Spleen (tissue), 11 donors: ENCODE results near the gene CPT1A. TPM values are rescaled to one million over a fixed set of nuclear protein-coding genes. Genes with fewer than 3 reads are reported as not detected.

ENCODE experiments used
- DNase-seq: peaks from one replicate; pipeline ENCODE4 v3.0.0-alpha.2; 2020
- H3K27ac ChIP-seq, 8 donors: fragments of 200-600 bp; sonication (generic) in 7 of 8; 1 replicate in 4 of 8; 2 replicates in 4 of 8; pipeline versions ENCODE4 v1.5.0 to v1.8.0; 2016 to 2021; ENCODE audit warnings: inconsistent platforms in 4 of 8, mild to moderate bottlenecking in 4 of 8, moderate library complexity in 1 of 8
- H3K27me3 ChIP-seq, 7 donors: fragments of 200-600 bp; sonication (generic) in 6 of 7; replicated peaks in 1 of 7; 1 replicate in 4 of 7; 2 replicates in 3 of 7; pipeline versions ENCODE4 v1.5.0 to v1.8.0; 2016 to 2021; ENCODE audit warnings: inconsistent platforms in 3 of 7, mild to moderate bottlenecking in 1 of 7
- H3K36me3 ChIP-seq, 6 donors: fragments of 200-600 bp; sonication (generic) in 5 of 6; 1 replicate in 4 of 6; 2 replicates in 2 of 6; pipeline versions ENCODE4 v1.5.0 to v1.8.0; 2016 to 2021; ENCODE audit warnings: inconsistent platforms in 2 of 6
- H3K4me1 ChIP-seq, 6 donors: fragments of 200-600 bp; sonication (generic) in 5 of 6; 1 replicate in 3 of 6; 2 replicates in 3 of 6; pipeline versions ENCODE4 v1.5.0 to v1.8.0; 2016 to 2021; ENCODE audit warnings: inconsistent platforms in 3 of 6
- H3K4me3 ChIP-seq, 8 donors: fragments of 200-600 bp; sonication (generic) in 7 of 8; 1 replicate in 4 of 8; 2 replicates in 4 of 8; pipeline versions ENCODE4 v1.5.0 to v1.8.0; 2016 to 2021; ENCODE audit warnings: inconsistent platforms in 4 of 8, mild to moderate bottlenecking in 4 of 8, moderate library complexity in 2 of 8
- H3K9me3 ChIP-seq, 8 donors: fragments of 200-600 bp; sonication (generic) in 7 of 8; 1 replicate in 4 of 8; 2 replicates in 4 of 8; pipeline versions ENCODE4 v1.5.0 to v1.8.0; 2016 to 2021; ENCODE audit warnings: inconsistent platforms in 4 of 8
- POLR2A ChIP-seq, 3 donors: fragments of 450-650 bp; IDR thresholded peaks; one replicate each; pipeline ENCODE4 v1.5.1; 2017; ENCODE audit warnings: antibody characterized with exemption in 3 of 3, mild to moderate bottlenecking in 1 of 3
- POLR2AphosphoS5 ChIP-seq, 3 donors: sonication (generic); formaldehyde crosslinking; IDR thresholded peaks; one replicate each; pipeline ENCODE4 v1.5.1; 2017; ENCODE audit warnings: antibody characterized with exemption in 3 of 3
- WGBS, 5 donors: extraction: QIAGEN DNeasy Blood & Tissue Kit in 3 of 5; methylation state at CpG; one replicate each; pipeline versions ENCODE4 v1.1.5 to v1.1.7; 2013 to 2018; 5-methylcytosine and 5-hydroxymethylcytosine counted together
- intact Hi-C: fragments of 100-400 bp; cut with DNase I; formaldehyde crosslinking; loops from one replicate; pipeline ENCODE4 v1.15.0; 2023; ENCODE audit warnings: low total_unique reads
- polyA plus RNA-seq, 3 donors: library from polyadenylated mRNA; stranded (reverse); fragments of 200-250 nt; gene quantifications; one replicate each; pipeline ENCODE4 v1.2.1, GENCODE V29; 2013
- total RNA-seq, 7 donors: library from RNA; depleted of rRNA in 3 of 7; stranded (reverse); fragments of >200 nt in 3 of 7; fragmentation: NEBNext Ultra II Directional in 4 of 7; extraction: Animal tissue kit (Norgen Biotek cat#: 25700) in 4 of 7; gene quantifications; one replicate each; pipeline versions ENCODE4 v1.1.0 to v1.2.1, GENCODE V29; 2016 to 2021
- TF ChIP-seq, protein P1 (sequence below), 11 experiments: fragments of 200-600 bp in 7 of 11; fragments of 450-650 bp in 4 of 11; sonication (generic) in 4 of 11; IDR thresholded peaks in 8 of 11; conservative IDR thresholded peaks in 3 of 11; 1 replicate in 7 of 11; 2 replicates in 4 of 11; pipeline versions ENCODE4 v1.4.0 to v1.8.0; 2016 to 2021; ENCODE audit warnings: antibody characterized with exemption in 11 of 11, inconsistent platforms in 4 of 11, mild to moderate bottlenecking in 1 of 11
- donor health status: healthy with polysubstance abuse.
- donor health status: DM: no; HTN: no; CAD: no; lungs with moderate emphysema.
- donor health status: DM: no; HTN: no; CAD: no.
- donor health status: Bipolar disorder and iron deficiency.
- donor health status: healthy.
- donor health status: DM: no; HTN: no; CAD: no.
- donor health status: DM: yes; HTN: yes; CAD: no.

The CPT1A gene
- total and polyA plus RNA-seq, 10 donors: 6.7 to 118 (median 69.4) TPM

GRCh38 chr11:68842427-68843051, 823 bp upstream of the CPT1A start:
- intact Hi-C loops: no loop called here
- H3K4me1 ChIP-seq: peaks cover 27 to 68% (median 54%) of the 10 kb centered on the region in 6 donors
- H3K4me3 ChIP-seq: peak overlapping the region; percentile 81 to 98 (median 91)
- DNase-seq: peak; percentile 84
- no peaks in the 10 kb centered on the region for H3K27me3 ChIP-seq
- TF ChIP-seq, protein P1, sequence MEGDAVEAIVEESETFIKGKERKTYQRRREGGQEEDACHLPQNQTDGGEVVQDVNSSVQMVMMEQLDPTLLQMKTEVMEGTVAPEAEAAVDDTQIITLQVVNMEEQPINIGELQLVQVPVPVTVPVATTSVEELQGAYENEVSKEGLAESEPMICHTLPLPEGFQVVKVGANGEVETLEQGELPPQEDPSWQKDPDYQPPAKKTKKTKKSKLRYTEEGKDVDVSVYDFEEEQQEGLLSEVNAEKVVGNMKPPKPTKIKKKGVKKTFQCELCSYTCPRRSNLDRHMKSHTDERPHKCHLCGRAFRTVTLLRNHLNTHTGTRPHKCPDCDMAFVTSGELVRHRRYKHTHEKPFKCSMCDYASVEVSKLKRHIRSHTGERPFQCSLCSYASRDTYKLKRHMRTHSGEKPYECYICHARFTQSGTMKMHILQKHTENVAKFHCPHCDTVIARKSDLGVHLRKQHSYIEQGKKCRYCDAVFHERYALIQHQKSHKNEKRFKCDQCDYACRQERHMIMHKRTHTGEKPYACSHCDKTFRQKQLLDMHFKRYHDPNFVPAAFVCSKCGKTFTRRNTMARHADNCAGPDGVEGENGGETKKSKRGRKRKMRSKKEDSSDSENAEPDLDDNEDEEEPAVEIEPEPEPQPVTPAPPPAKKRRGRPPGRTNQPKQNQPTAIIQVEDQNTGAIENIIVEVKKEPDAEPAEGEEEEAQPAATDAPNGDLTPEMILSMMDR (IDR thresholded peaks at IDR 0.05 in 8 of 11, conservative IDR thresholded peaks at IDR 0.05 in 3 of 11): no peak
- TF ChIP-seq POLR2AphosphoS5 (IDR thresholded peaks at IDR 0.05) (no peak), POLR2A (IDR thresholded peaks at IDR 0.05) (no peak)
- peaks cover 0 to 2% (median 0%) of the 10 kb centered on the region in 6 donors for H3K36me3 ChIP-seq
- WGBS, 5 donors: 11 to 17% (median 13%) methylated on average over 23 to 25 of the region's 25 CpGs
- peak overlapping the region; percentile 86 to 98 (median 94) for H3K27ac ChIP-seq
- H3K9me3 ChIP-seq: no peaks in the 10 kb centered on the region

DNA sequence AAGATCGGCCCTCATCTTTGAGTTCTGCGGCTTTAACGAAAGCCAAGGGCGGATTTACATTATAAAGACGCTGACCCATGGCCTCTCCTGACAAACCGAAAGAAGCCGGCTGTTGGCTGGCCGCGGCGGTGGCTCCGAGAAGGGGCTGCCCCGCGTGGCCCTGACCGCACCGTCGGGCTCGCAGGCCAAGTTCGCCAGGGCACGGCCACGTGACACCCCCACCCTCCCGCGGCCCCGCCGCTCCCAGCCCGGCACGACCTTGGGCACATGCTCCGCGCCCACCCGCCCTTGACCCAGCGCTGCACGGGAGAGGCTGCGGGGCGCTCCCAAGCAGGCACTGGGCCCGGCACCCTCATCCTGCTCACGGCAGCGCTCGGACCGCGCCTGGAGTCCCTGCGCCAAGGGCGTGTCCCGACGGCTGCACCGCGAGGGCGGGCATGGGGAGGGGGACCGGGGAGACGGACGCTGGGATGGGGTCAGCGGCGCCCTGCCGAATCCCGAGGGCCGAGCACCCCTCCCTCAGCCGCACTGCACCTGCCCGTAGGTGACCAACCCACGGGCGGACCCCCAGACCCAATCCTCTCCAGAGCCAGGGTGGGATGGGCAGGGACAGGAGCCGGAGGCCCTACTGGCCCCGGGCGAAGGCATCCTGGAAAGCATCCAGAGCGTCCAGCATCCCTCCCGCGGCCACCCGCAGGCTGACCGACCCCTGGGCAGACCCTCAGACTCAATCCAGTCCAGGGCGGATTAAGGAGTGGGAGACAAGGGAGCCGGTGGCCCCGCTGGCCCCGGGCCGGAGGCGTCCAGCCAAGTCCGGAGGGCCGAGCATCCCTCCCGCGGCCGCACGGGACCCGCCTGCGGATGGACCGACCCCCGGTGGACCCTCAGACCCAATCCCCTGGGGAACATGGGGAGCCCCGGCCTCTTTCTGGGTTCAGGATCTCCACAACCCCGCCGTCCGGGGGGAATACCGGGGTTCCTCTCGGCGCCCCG, 759 bp downstream of the CPT1A start:
- peak; percentile 66 to 82 (median 79) for TF ChIP-seq POLR2AphosphoS5 (IDR thresholded peaks at IDR 0.05)
- TF ChIP-seq, protein P1 (IDR thresholded peaks at IDR 0.05 in 8 of 11, conservative IDR thresholded peaks at IDR 0.05 in 3 of 11): no peak
- peaks cover 39 to 84% (median 70%) of the 10 kb centered on the region in 6 donors for H3K4me1 ChIP-seq
- no peaks in the 10 kb centered on the region for H3K27me3 ChIP-seq
- H3K9me3 ChIP-seq: no peaks in the 10 kb centered on the region
- DNase-seq: peak; percentile 93
- H3K36me3 ChIP-seq: peaks cover 0 to 13% (median 0%) of the 10 kb centered on the region in 6 donors
- 1 to 2% (median 1%) methylated on average over 46 to 90 of the region's 90 CpGs for WGBS, 5 donors
- H3K4me3 ChIP-seq: peak overlapping the region; percentile 81 to 98 (median 91)
- intact Hi-C loops: no loop called here
- peak overlapping the region; percentile 86 to 98 (median 94) for H3K27ac ChIP-seq

GRCh38 chr11:68839911-68840641, 1.6 kb downstream of the CPT1A start:
- intact Hi-C loops: no loop called here
- Histone ChIP-seq H3K36me3 (peaks cover 0 to 20% (median 0%) of the 10 kb centered on the region in 6 donors), H3K4me1 (peaks cover 45 to 93% (median 79%) of the 10 kb centered on the region in 6 donors), H3K4me3 (peak overlapping the region; percentile 81 to 98 (median 91)), H3K9me3 (no peaks in the 10 kb centered on the region), H3K27me3 (no peaks in the 10 kb centered on the region), H3K27ac (peak overlapping the region; percentile 86 to 98 (median 94))
- WGBS, 5 donors: 4 to 11% (median 8%) methylated on average over 18 to 19 of the region's 19 CpGs
- TF ChIP-seq, protein P1 (IDR thresholded peaks at IDR 0.05 in 8 of 11, conservative IDR thresholded peaks at IDR 0.05 in 3 of 11): no peak
- TF ChIP-seq POLR2A (IDR thresholded peaks at IDR 0.05) (no peak), POLR2AphosphoS5 (IDR thresholded peaks at IDR 0.05) (peak in 1 of 3 donors; percentile 60)
- no peak for DNase-seq
